Superior temporal gyrus (tissue), 1 donor: ENCODE data around the gene EMX1.

ENCODE experiments used
- DNase-seq: peaks from one replicate; pipeline ENCODE4 v3.0.0-alpha.2; 2016; ENCODE audit errors: extremely low spot score

The EMX1 gene

DNA sequence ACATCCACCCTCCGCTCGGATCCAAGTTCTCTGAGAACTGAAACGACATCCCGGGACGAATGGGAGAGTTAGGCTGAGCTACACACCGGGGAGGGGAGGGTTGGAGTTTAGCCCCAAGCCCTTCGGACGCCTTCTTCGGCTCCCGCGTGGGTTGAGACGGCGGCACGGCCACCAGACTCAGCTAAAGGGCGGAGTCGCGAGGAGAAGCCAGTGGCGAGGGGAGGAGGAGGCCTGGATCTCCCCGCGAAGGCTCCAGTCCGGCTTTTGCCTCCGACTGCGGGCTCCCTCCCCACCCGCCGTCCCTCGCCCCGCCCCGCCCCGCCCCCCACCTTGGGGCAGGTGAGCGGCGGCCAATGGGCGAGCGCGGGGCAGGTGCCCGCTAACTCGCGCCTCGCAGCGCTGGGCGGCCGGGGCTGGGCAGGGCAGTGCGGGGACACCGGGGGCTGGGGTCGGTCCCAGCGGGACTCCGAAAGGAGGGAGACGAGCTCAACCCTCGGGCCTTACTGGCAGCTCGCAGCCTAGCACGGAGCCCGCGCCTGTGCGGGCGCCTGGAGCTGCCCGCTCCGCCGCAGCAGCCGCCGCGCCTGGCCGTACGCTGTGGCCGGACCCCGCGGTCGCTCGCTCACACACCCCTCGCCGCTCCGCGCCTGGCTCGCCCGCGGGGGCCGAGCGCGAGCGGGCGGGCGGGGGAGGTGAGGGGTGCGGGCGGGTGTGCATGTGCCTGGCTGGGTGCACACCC lies at the start of gene EMX1:
EMX1 (plus strand) TSS at position 382 of the 739 bp plus-strand sequence; CDS start at position 716, 334 bp downstream.
- DNase-seq = no peak

DNA sequence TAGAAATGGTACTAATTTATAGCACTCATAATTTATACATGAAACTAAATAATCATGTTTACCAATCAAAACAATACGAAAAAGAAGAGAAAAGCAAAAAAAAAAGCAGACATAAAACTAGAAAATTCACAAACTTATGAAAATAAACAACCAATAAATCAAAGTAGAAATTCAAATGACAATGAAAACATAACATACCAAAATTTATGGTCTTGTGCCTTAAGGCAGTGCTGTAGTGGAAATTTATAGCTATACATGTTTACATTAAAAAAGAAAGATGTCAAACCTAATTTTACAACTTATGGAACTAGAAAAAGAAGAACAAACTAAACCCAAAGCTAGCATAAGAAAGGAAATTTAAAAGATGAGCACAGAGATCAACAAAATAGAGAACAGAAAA lies 46.3 kb upstream of the EMX1 start:
- no peak for DNase-seq

DNA sequence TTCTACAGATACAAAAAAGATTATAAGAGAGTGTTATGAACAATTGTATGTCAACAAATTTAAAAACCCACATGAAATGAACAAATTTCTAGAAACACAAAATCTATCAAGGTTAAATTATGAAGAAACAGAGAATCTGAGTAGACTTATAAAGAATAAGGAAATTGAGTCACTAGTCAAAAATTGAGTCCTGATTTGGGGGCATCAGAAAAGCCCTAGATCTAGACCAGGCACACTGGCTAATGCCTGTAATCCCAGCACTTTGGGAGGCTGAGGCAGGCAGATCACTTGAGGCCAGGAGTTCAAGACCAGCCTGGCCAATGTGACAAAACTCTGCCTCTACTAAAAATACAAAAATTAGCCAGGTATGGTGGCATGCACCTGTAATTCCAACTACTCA lies 45.4 kb upstream of the EMX1 start:
- DNase-seq = no peak

DNA sequence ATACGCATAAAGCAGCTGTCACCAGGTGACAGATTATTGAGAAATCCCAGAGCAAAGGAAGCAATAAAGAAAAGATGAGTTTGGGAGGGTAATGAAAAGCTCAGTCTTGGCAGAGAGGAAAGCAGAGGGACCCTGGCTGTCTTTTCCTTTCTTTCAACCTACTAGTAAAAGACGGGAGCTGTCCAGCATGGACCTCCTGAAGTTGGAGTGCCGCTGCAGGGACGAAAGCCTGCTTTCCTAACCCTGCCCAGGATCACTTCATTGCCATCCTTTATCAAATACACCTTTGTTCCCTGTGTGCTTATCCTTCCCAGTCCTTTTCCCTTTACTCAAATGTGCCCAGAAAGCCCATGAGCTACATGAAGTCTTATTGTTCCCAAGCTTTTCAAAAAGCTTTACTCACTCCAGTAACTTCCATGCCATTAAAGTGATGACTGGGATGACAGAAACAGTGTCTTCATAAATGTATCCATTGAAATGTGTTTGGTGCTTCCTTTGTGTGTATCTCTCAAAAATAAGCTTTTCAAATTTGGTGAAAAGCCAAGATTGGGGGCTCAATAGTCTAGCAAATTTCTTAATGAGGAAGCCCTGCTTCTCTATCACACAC lies 33.9 kb upstream of the EMX1 start:
- DNase-seq = no peak

DNA sequence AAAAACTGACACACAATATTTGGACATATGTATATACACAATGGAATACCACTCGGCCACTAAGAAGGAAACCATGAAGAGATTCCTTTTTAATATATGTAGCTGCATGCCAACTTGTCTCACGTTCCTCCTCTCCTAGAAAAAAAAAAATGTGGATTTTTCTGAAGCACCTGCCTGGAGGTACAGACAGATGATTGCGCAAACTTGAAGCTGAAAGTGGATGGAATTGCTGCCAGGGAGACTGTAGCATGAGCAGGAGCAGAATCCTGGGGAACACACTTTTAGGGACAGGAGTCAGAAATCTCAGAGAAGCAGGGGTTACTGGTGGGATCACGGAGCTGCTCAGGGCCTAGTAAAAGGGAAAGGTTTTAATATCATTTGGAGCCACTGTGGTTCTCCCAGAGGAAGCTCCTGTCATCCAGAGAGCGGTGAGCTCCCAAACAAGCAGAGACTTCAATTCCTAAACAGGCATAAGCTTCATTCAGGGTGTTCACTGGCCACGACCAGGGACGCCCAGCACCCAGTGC lies 30.8 kb upstream of the EMX1 start:
- DNase-seq = no peak

DNA sequence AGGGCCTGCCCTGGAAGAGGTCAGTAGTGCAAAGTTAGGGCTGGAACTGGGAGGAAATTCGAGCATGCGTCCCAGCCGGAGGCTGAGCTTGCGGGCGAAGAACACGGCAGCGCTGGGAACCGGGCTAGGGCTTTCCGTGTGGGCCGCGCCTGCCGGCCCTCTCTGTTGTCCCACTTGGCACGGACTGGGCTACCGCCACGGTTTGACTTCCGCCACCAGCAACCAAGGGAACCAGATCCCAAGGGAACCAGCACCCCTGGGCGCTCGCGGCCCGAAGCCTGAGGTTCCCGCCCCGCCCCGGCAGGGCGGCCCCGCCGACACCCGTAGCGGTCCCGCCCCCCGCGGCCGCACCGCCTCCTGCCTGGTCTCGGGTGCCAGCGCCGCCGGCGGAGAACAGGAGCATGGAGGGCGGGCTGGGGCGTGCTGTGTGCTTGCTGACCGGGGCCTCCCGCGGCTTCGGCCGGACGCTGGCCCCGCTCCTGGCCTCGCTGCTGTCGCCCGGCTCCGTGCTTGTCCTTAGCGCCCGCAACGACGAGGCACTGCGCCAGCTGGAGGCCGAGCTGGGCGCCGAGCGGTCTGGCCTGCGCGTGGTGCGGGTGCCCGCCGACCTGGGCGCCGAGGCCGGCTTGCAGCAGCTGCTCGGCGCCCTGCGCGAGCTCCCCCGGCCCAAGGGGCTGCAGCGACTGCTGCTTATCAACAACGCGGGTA lies 30.1 kb upstream of the EMX1 start, which contains the start of gene SPR:
SPR (plus strand) TSS at position 377 of the 708 bp plus-strand sequence; CDS start at position 402, 25 bp downstream.
- DNase-seq = peak; percentile 60

DNA sequence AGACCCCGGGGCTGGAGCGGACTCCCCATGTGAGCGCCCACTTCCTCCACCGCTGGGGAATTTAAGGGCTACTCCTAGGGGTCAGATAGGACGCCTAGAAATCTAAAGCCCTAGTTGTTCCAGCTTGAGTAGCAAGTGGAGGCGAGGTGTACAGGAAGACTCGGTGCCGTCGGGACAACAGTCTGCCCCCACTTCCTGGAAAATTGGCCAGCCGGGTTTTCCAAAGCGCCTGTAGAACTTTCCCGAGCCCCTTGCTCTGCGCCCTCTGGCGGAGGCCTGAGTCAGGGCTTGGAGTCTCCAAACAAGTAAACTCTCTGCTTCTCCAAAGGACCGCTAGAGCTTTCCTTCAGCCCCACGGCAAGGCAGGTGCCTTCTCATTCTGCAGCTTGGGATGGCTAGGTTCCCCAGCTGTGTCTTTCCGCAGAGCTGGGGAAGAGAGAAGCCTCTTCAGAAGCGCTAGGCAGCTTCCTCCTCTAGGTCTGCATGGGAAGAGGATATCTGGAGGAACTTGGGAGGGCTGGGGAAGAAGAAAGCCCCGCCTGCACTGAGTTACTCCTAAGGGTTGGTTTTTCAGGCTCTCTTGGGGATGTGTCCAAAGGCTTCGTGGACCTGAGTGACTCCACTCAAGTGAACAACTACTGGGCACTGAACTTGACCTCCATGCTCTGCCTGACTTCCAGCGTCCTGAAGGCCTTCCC lies 29.4 kb upstream of the EMX1 start:
- peak; percentile 91 for DNase-seq

DNA sequence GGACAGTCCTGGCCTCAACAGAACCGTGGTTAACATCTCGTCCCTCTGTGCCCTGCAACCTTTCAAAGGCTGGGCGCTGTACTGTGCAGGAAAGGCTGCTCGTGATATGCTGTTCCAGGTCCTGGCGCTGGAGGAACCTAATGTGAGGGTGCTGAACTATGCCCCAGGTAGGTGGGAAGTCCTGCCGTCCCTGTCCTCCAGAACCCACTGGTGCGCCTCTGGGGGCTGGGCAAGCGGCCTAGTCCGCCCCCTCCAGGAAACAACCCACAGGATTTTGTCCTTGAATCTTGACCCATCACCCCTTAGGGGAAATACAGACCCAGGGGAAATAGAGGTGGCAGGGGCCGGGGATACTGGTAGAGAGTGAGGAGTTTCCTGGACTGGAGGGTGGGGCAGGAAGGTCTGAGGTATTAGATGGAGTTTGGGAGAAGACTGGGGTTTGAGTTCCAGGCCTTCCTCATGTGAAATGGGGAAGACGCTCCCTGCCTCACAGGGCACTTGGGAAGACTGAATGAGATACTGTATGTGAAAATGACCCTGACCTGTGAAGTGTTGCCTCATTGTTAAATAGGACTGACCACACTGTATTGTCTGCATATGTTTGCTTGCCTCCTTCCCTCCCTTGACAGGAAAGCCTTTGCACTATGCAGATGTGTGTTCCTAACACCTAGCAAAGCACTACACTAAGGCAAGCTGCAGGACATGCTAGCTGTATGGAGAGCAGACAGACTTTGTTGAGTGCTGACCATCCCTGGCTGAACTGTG lies 28.7 kb upstream of the EMX1 start:
- no peak for DNase-seq

DNA sequence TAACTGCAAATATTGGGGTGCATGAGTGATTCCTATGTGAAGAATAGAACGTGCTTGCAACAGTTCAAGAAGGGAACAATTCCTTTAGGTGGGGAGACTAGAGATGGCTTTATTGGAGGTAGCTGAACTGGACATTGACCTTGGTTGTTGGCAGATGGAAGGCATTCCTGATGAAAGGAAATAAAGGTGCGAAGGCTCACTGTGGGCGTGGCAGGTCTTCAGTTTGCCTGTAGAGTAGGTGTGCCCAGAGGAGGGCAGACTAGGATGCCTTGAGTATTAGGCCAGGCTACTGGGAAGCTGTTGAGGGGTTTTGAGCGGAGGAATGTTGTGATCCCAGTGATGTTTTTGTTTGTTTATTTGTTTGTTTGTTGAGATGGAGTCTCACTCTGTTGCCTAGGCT lies 27.3 kb upstream of the EMX1 start:
- DNase-seq = no peak

DNA sequence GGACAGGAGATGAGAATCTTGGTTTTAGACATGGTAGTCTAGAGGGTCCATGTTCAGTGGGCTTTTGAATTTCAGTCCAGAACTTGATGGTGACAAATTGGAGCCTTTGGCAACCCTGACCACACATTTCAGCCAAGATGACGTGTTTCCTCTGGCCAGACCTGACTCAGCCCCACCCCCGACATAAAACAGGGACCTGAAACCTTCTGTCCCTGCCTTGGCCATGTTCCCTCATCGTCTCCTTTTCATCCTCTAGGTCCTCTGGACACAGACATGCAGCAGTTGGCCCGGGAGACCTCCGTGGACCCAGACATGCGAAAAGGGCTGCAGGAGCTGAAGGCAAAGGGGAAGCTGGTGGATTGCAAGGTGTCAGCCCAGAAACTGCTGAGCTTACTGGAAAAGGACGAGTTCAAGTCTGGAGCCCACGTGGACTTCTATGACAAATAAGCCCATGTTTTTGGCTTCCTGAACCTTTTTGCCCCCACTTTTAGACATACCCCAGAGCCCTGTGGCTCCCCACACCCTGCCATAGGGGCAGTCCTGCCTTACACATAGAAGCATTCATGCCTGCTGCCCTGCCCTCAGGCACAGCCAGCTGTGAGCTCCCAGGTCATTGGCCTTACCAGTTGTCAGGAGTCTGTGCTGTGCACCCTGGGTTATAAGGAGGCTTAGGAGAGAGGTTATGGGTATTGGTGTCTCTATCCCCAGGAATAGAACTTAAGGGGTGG lies 26.1 kb upstream of the EMX1 start:
- no peak for DNase-seq

DNA sequence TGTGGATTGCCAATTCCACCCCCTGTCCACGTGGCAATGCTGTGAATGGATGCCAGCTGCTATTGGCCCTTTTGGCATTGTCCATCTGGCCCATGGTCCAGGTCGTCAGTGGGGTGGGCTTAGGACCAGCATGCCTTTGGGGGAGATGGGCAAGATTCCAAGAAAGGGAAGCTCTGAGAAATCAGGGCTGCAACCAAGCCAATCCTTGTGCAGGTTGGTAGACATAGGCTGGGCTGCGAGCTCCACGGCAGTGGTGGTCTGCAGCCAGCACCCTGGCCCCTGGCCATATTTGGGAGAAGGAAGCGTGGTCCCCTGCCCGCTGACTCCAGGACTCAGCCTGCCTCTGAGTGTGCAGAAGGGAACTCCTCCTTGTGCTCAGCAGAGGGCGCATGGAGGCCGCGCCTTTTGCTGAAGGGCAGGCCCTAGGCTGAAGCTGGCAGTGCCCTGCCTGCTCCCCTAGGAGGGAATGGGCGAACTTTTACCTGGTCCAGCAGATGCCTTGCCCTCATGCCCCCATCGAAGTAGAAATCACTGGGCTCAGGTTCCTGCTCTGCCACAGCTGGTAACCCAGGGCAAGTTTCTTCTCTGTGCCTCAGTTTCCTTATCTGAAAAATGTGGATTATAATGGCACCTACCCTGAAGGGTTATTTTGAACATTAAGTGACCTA lies 24.7 kb upstream of the EMX1 start:
- DNase-seq = peak; percentile 74

DNA sequence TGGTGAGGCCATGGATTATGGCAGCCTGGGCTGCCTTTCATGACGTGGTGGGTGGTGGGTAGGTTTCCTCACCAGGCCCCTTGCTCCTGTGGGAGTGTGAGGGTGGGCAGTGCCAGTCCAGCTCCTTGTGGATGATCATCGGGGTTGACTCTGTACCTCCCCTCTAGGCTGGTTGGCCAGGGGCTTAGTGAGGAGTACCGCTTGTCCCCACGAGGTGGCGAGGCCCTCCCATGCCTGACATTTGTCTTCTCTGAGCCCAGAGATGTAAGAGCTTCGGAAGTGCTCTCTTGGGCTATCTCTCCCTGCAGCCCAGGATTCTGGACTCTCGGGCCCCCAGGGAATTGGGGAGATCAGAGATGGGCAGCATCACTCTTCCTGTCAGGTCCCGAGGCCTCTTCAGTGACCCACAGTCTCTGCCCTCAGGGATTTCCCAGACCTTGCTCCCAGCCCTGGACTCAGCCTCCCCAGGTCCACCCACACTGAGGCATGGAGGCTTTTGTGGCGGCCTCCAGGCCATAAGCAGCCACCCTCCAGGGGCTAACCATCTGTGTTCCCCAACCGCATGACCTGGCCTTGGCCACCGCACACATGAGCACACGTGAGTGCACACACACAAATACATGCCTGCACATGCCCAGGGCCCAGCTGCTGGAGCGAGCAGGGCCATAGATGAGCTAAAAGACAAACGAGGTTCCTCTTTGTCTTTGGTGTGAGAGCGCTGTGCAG lies 23.6 kb upstream of the EMX1 start:
- peak; percentile 61 for DNase-seq

DNA sequence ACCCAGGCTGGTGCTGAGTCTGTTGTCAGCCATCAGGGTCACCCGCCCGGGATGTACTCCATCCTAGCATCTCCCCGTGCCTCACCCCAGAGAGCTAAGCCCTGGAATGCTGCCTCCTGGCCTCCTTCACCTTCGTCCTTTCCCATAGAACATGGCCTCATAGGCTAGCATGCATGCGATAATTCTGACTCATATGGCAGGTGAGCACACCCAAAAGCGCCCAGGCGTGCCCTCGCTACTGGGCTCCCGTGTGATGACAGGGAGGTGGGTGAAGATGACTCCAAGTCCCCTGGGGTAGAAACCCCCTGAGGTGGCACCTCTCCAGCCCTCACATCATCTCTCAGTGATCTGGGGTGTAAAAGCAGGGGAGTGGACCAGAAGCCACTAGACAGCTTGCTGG lies 22.8 kb upstream of the EMX1 start:
- no peak for DNase-seq

DNA sequence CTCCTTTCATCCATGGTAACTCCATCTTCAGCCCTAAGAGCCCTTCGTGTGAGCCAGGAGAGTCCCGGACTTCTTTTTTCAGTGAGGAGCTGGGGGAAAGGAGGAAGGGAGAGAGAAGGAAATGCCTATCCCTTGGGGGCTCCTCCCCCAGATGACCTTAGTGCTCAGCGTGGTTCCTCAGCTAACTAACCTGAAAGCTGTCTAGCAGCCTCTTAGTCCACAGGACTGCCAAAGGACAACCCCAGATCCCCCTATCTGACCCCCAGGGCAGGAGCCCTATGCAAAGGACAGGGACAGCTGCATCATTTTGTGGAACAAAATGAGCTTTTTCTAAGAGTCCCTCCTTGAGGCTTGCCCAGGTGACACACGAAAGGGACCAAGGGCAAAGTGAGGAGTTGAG lies 22.2 kb upstream of the EMX1 start:
- no peak for DNase-seq

DNA sequence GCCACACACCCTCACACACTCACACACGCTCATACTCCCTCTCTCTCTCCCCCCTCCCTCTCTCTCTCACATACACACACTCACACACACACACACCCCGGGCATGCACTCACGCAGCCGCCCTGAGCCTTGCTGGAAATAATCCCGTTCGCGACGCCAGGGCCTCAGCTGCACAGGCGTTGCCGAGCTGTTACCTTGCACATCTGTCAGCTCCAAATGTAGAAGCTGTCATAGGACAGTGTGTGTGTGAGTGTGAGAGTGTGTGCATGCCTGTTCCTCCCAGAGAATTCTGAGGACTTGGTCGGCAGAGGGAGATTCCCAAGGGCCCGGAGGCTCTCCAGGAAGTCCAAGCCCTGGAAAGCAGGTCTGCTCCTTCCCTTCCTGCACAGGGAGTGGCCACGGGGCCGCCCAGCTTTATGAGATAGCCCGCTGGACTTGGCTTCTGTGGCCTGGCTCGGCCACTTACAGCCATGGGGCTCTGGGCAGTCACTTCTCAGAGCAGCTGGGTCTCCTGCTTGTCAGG lies 21.5 kb upstream of the EMX1 start:
- no peak for DNase-seq

DNA sequence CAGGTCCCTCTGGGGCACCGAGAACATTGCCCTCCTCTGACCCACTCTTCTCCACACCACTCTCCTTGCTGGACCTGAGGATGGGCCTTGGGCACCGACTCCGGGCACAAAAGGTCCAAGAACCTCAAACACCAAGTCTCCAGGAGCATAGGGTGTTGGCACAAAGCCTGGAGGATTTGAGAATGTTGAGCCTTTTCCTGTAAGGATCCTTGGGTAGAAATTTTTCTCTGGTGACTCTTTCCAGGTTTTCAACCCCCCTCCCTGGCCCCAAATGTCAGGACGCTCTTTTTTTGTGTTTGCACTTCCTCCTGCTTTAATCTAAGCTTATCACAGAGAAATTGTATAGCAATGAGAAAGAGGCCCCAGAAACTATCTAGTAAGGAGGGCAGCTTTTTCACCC lies 20.9 kb upstream of the EMX1 start:
- DNase-seq = no peak

DNA sequence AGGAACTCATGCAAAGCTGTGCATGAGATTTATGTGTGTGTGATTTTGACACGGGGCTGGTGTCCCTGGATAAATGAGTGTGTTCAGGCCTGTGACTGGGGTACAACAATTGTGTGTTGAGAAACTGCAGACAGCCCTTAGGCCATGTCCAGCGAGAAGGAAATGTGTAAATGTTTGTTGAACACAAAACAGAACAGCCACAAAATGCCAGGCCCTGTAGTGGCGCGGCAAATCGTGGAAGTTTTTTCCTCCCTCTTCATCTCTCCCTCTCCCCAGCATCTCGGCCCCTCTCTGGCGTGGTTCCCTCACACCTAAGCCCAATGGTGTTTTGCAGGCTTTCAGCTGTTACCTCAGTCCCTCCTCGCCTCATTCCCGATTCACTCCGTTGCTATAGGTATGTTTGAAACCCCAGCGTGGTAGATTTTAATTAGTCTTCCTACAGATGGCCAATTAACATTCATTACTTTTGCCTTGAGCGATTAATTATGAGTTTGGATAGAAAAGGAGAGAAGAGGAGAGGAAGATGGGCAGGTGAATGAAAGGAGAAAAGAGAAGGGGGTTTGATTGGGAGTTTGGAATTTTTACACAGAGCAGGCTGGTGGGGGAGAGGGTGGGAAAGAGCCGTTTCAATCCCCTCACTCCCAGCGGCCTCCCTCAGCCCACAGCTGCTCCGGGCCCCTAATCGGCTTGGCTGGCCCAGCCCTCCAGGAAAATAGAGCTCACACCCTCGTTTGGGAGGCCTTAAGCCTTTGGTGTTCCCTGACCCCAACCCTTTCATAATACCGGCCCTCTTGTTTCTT lies 19.3 kb upstream of the EMX1 start:
- DNase-seq = no peak

DNA sequence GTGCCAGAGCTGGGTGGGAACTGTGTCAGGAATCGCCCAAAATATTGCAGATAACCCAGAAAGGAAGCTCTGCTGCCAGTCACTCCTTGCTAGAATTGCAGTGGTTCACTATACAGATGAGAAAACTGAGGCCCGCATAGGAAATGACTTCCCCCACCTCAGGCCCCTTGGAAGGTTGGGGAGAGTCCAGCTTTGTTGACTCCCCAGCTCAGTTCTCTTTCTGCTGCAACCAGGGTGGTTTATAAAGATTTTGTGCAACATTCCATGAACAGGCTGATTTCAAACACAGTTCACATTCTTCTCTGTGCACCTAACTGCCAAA lies 18.8 kb upstream of the EMX1 start:
- no peak for DNase-seq
